ENCODE measurements around the gene MAGI2.

MAGI2 gene

GRCh38 chr7:79182283-79182682, 271.2 kb downstream of the MAGI2 start:
- DNase-seq (ENCODE audit: extremely low read depth, low read depth): peak; percentile 27
- TF ChIP-seq CTCF (IDR thresholded peaks at IDR 0.05; ENCODE audit: low read depth, low read length): no peak

GRCh38 chr7:79180533-79180932, 272.9 kb downstream of the MAGI2 start:
- DNase-seq (ENCODE audit: extremely low read depth, low read depth): no peak
- no peak for TF ChIP-seq CTCF (IDR thresholded peaks at IDR 0.05; ENCODE audit: low read depth, low read length)

DNA sequence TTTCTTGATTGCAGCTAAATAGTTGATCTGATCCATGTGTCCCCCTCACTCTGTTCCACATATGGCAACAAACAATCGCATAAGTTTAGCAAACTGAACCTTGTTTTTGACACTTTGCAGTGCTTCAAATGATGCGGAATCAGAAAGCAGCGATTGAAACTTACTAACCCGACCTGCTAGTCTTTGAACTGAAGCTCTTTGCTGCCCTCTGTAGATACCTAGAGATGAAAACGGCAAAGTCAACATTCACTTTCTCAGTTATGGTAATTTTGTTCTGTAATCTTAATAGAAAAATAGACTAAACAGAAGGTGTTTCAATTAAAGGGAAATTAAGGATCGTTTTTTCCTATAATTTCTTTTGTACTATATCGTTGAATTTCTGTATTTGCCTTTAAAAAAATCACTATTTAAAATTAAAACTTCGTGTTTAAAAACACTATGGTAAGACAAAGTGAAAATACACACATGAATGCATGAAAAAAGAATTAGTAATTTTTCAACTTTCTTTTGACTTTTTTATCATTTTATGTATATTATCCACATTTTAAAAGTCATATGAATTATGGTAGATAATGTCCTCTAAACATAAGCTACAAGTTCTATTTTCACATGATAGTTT, 276.5 kb downstream of the MAGI2 start:
- peak; percentile 19 for DNase-seq (ENCODE audit: extremely low read depth, low read depth)
- TF ChIP-seq CTCF (IDR thresholded peaks at IDR 0.05; ENCODE audit: low read depth, low read length): peak; percentile 73

DNA sequence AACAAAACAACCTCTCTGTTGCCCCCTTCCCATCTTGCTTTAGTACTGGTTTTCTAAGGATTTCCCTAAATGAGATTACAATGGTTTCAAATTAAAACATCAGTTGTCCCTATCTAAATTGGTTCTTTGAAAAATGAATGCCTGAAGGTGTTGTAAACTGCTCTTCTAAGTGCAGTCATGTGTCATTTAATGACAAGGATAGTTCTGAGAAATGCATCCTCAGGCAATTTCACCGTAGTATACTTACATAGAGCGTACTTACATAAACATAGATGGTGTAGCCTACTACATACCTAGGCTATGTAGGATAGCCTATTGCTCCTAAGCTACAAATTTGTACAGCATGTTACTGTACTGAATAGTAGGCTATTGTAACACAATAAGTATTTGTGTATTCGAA, 278.1 kb downstream of the MAGI2 start:
- TF ChIP-seq CTCF (IDR thresholded peaks at IDR 0.05; ENCODE audit: low read depth, low read length): no peak
- no peak for DNase-seq (ENCODE audit: extremely low read depth, low read depth)

- no peak for DNase-seq (ENCODE audit: extremely low read depth, low read depth)
- no peak for TF ChIP-seq CTCF (IDR thresholded peaks at IDR 0.05; ENCODE audit: low read depth, low read length)
These were observed 288.2 kb downstream of the MAGI2 start for GRCh38 chr7:79165225-79165624.

- no peak for DNase-seq (ENCODE audit: extremely low read depth, low read depth)
- no peak for TF ChIP-seq CTCF (IDR thresholded peaks at IDR 0.05; ENCODE audit: low read depth, low read length)
These were observed 294.3 kb downstream of the MAGI2 start for GRCh38 chr7:79159040-79159664.

- DNase-seq (ENCODE audit: extremely low read depth, low read depth): no peak
- TF ChIP-seq CTCF (IDR thresholded peaks at IDR 0.05; ENCODE audit: low read depth, low read length): no peak
These were observed 296.2 kb downstream of the MAGI2 start for GRCh38 chr7:79157281-79157680.

Measured in AG09319 (cell line).